Measurements from ENCODE around the gene DHX38.

Gene DHX38

DNA sequence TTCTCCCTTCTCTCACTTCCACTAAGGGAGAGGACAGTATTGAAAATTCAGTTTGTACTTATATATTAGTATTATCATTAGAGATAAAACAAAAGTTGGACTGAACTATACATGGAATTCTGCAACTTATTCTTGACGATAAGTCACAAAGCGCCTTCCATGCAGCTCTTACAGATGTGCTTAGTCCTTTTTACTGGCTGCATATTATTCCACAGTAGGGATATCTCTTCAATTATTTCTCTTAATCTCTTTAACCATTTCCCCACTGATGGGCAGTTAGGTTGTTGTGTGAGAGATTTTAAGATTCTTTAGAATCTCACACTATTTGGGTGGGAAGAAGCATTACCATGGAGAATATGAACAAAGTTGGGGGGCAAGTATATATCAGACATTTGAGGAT, 46.3 kb downstream of the DHX38 start:
- TF ChIP-seq TAF1 (IDR thresholded peaks at IDR 0.05; ENCODE audit: borderline replicate concordance, insufficient read depth, low read length) (no peak), FOXP2 (optimal IDR thresholded peaks at IDR 0.05; ENCODE audit: borderline replicate concordance, extremely low read depth, extremely low read length, insufficient read depth) (no peak), POLR2AphosphoS5 (IDR thresholded peaks at IDR 0.05; ENCODE audit: low read depth, low read length) (no peak), SIN3A (IDR thresholded peaks at IDR 0.05; ENCODE audit: borderline replicate concordance, insufficient read depth, low read length) (no peak)
- TF ChIP-seq, protein P1, sequence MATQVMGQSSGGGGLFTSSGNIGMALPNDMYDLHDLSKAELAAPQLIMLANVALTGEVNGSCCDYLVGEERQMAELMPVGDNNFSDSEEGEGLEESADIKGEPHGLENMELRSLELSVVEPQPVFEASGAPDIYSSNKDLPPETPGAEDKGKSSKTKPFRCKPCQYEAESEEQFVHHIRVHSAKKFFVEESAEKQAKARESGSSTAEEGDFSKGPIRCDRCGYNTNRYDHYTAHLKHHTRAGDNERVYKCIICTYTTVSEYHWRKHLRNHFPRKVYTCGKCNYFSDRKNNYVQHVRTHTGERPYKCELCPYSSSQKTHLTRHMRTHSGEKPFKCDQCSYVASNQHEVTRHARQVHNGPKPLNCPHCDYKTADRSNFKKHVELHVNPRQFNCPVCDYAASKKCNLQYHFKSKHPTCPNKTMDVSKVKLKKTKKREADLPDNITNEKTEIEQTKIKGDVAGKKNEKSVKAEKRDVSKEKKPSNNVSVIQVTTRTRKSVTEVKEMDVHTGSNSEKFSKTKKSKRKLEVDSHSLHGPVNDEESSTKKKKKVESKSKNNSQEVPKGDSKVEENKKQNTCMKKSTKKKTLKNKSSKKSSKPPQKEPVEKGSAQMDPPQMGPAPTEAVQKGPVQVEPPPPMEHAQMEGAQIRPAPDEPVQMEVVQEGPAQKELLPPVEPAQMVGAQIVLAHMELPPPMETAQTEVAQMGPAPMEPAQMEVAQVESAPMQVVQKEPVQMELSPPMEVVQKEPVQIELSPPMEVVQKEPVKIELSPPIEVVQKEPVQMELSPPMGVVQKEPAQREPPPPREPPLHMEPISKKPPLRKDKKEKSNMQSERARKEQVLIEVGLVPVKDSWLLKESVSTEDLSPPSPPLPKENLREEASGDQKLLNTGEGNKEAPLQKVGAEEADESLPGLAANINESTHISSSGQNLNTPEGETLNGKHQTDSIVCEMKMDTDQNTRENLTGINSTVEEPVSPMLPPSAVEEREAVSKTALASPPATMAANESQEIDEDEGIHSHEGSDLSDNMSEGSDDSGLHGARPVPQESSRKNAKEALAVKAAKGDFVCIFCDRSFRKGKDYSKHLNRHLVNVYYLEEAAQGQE (IDR thresholded peaks at IDR 0.05; ENCODE audit: insufficient read depth in 1 of 2, low read depth in 2 of 2, low read length in 2 of 2), result no peak

DNA sequence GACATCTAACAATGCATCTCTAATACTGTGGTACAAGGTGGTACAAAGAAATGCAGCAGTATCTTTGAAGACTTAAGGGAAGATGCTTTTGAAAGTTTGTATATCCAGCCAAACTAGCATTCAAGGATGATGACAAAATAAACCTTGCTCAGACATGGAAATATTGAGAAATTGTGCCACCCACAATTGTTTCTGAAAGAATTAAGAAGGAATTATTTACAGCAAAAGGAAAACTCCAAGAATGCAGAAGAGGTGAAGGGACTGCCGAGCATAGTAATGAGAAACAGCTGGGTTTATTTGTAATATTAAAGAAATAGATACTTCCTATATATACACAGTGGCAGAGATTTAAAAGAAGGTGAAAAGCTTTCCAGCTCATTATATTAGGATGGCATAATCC, 48.8 kb downstream of the DHX38 start:
- TF ChIP-seq SIN3A (IDR thresholded peaks at IDR 0.05; ENCODE audit: borderline replicate concordance, insufficient read depth, low read length) (no peak), TAF1 (IDR thresholded peaks at IDR 0.05; ENCODE audit: borderline replicate concordance, insufficient read depth, low read length) (no peak), POLR2AphosphoS5 (IDR thresholded peaks at IDR 0.05; ENCODE audit: low read depth, low read length) (no peak), FOXP2 (optimal IDR thresholded peaks at IDR 0.05; ENCODE audit: borderline replicate concordance, extremely low read depth, extremely low read length, insufficient read depth) (no peak)
- TF ChIP-seq, protein P1 (IDR thresholded peaks at IDR 0.05; ENCODE audit: insufficient read depth in 1 of 2, low read depth in 2 of 2, low read length in 2 of 2), result no peak

DNA sequence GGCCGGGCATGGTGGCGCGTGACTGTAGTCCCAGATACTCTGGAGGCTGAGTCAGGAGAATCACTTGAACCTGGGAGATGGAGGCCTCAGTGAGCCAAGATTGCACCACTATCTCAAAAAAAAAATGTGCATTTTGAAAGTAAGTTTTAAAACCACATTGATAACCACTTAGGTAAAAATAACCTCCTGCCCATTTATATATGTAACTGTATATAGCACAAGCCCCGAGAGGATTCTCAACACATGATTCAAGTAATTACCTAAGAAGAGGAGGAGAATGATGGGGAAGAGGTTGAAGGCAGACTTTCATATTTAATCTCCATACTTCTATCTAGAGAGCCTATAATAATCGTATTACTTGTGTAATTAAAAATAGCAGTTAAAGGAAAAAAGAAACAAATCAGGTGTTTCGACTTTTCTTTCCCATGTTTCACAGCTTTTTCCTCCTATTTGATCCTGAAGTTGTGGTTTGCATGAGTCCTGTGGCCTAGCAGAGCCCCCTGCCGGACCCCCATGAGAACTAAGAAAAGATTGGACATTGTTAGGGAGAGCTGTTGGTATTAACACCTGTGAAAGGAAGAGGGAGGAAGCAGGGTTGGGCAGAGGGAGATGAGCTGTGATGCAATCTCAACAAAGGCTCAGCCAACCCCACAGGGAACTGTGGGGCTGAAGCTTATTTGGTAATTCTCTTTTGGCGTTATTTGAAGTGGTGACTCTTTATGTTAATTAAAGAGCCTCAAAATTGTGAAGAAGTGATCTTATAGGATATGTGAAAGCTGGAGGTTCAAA, 56.2 kb downstream of the DHX38 start:
- TF ChIP-seq POLR2AphosphoS5 (IDR thresholded peaks at IDR 0.05; ENCODE audit: low read depth, low read length), result no peak
- TF ChIP-seq FOXP2 (optimal IDR thresholded peaks at IDR 0.05; ENCODE audit: borderline replicate concordance, extremely low read depth, extremely low read length, insufficient read depth), result no peak
- TF ChIP-seq TAF1 (IDR thresholded peaks at IDR 0.05; ENCODE audit: borderline replicate concordance, insufficient read depth, low read length), result no peak
- no peak for TF ChIP-seq SIN3A (IDR thresholded peaks at IDR 0.05; ENCODE audit: borderline replicate concordance, insufficient read depth, low read length)
- TF ChIP-seq, protein P1 (IDR thresholded peaks at IDR 0.05; ENCODE audit: insufficient read depth in 1 of 2, low read depth in 2 of 2, low read length in 2 of 2), result no peak

DNA sequence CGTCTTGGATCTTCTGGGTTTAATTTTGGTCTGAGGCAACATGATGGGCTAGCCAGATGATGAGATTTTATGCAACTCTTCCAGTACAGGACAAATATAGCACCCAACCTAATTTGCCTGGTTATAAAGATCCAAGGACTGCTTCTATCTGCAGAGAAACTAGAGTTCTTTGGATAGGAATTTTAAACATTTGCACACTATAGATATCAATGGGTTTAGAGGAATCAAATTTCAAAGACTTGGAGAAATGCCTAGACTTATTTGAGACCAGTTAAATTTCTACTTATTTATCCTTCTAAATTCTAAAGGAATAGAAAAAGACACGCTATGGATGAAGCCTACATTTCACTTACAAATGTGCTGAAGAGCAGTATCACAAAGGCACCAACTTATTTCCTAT, 65.7 kb downstream of the DHX38 start:
- TF ChIP-seq POLR2AphosphoS5 (IDR thresholded peaks at IDR 0.05; ENCODE audit: low read depth, low read length) (no peak), SIN3A (IDR thresholded peaks at IDR 0.05; ENCODE audit: borderline replicate concordance, insufficient read depth, low read length) (no peak), FOXP2 (optimal IDR thresholded peaks at IDR 0.05; ENCODE audit: borderline replicate concordance, extremely low read depth, extremely low read length, insufficient read depth) (no peak)
- TF ChIP-seq, protein P1 (IDR thresholded peaks at IDR 0.05; ENCODE audit: insufficient read depth in 1 of 2, low read depth in 2 of 2, low read length in 2 of 2), result no peak

All from PFSK-1 (cell line).